Osteocyte (in vitro differentiated cells): ENCODE data around the gene TEKT2. TPM values are rescaled to one million over a fixed set of nuclear protein-coding genes. Genes with fewer than 3 reads are reported as not detected.

Source experiments
- DNase-seq: peaks from one replicate; pipeline ENCODE4 v3.0.0; 2021; ENCODE audit warnings: mixed read lengths; ENCODE audit not compliant: unreplicated experiment; ENCODE audit errors: extremely low spot score
- H3K27ac Mint-ChIP-seq: one replicate; pipeline ENCODE4 v1.8.0; 2021; ENCODE audit warnings: mild to moderate bottlenecking, mixed read lengths; ENCODE audit not compliant: unreplicated experiment
- H3K27me3 Mint-ChIP-seq: one replicate; pipeline ENCODE4 v1.8.0; 2021; ENCODE audit warnings: mixed read lengths; ENCODE audit not compliant: unreplicated experiment
- H3K36me3 Mint-ChIP-seq: one replicate; pipeline ENCODE4 v1.8.0; 2021; ENCODE audit warnings: mixed read lengths; ENCODE audit not compliant: unreplicated experiment
- H3K4me1 Mint-ChIP-seq: one replicate; pipeline ENCODE4 v1.8.0; 2021; ENCODE audit warnings: mixed read lengths; ENCODE audit not compliant: unreplicated experiment
- H3K4me3 Mint-ChIP-seq: one replicate; pipeline ENCODE4 v1.8.0; 2021; ENCODE audit warnings: mild to moderate bottlenecking, moderate library complexity, mixed read lengths; ENCODE audit not compliant: unreplicated experiment
- H3K9me3 Mint-ChIP-seq: one replicate; pipeline ENCODE4 v1.8.0; 2021; ENCODE audit warnings: mixed read lengths; ENCODE audit not compliant: unreplicated experiment
- long read RNA-seq: library from polyadenylated mRNA; unstranded; transcript quantifications from one replicate; pipeline ENCODE4 v2.0.0, GENCODE V29; 2021
- total RNA-seq: library from RNA; stranded (reverse); gene quantifications from 2 replicates; pipeline ENCODE4 v1.2.1, GENCODE V29; 2021
- TF ChIP-seq, protein P1 (sequence below): fragments of 200-600 bp; sonication (generic); IDR thresholded peaks from 2 replicates; pipeline ENCODE4 v1.5.0; 2021; ENCODE audit warnings: antibody characterized with exemption, mild to moderate bottlenecking, moderate library complexity

The TEKT2 gene, protein sequence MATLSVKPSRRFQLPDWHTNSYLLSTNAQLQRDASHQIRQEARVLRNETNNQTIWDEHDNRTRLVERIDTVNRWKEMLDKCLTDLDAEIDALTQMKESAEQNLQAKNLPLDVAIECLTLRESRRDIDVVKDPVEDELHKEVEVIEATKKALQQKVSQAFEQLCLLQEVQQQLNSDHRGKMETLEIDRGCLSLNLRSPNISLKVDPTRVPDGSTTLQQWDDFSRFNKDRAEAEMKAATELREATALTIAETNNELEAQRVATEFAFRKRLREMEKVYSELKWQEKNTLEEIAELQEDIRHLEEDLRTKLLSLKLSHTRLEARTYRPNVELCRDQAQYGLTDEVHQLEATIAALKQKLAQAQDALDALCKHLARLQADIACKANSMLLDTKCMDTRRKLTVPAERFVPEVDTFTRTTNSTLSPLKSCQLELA
- total RNA-seq: 0.39 and 0.70 TPM in 2 replicates
- long read RNA-seq: 0 reads

DNA sequence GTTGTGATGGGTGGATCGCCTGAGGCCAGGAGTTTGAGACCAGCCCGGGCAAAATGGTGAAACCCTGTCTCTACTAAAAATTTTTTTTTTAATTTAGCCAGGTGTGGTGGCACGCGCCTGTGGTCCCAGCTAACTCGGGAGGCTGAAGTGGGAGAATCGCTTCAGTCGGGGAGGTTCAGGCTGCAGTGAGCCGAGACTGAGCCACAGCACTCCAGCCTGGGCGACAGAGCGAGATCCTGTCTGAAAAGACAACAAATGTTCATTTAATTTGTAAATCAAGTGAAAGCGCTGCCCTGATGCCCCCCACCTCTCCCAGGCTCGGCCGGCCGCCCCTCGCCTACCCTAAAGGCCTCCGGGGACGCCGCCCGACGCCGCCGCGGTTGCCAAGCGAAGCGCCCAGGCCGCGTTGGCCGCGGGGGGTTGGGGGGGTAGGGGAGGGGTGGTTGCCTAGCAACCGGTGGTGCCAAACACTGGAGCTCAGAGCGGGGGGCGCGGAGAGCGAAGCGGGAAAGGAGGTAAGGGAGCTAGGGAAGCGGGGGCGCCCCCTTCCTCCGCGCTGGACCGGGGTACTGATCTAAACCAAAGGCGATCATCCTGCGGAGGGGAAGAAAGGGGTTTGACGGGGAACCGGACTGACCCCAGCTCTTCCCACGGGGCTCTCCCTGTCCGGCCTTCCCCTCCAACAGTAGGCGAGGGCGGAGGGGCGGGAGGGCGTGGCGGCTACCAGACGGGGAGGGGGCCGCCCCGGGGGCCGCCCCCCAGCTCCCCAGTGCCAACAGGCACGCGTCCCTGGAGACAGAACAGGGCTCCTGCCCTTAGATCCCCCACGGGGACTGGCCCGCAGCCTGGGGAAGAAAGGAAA is at the start of gene TEKT2:
TSS of gene TEKT2 (plus strand) at position 460 of the 862 bp plus-strand sequence. CDS start 828 bp downstream, outside the sequence.
- H3K36me3 Mint-ChIP-seq: no peaks in the 10 kb centered on the region
- H3K27ac Mint-ChIP-seq: peak within 1 kb of the TSS; percentile 66
- peak within 1 kb of the TSS; percentile 73 for H3K4me3 Mint-ChIP-seq
- peak; percentile 92 for DNase-seq
- H3K4me1 Mint-ChIP-seq: peaks cover 7% of the 10 kb centered on the region
- peaks cover 3% of the 10 kb centered on the region for H3K27me3 Mint-ChIP-seq
- H3K9me3 Mint-ChIP-seq: no peaks in the 10 kb centered on the region
- TF ChIP-seq, protein P1, sequence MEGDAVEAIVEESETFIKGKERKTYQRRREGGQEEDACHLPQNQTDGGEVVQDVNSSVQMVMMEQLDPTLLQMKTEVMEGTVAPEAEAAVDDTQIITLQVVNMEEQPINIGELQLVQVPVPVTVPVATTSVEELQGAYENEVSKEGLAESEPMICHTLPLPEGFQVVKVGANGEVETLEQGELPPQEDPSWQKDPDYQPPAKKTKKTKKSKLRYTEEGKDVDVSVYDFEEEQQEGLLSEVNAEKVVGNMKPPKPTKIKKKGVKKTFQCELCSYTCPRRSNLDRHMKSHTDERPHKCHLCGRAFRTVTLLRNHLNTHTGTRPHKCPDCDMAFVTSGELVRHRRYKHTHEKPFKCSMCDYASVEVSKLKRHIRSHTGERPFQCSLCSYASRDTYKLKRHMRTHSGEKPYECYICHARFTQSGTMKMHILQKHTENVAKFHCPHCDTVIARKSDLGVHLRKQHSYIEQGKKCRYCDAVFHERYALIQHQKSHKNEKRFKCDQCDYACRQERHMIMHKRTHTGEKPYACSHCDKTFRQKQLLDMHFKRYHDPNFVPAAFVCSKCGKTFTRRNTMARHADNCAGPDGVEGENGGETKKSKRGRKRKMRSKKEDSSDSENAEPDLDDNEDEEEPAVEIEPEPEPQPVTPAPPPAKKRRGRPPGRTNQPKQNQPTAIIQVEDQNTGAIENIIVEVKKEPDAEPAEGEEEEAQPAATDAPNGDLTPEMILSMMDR: no peak

DNA sequence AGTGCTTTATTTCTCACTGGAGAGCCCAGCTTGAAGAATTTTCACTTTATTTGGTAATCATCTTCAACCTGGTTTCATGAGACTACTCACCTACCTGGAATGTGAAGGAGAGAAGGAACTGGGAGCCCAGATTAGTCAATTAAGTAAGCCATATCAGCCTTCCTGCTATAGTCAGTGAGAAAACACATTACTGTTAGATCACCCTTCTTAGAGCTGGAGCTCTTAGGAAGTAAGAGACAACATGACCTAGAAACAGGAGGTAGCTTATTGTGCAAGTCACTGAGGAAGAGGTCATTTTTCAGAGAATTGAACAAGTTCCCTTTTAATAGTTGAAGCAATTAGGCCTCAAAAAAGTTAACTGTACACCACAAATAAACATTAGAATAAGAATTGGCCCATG is 49.2 kb upstream of the TEKT2 start:
- no peak overlapping the region for H3K4me3 Mint-ChIP-seq
- no peaks in the 10 kb centered on the region for H3K27me3 Mint-ChIP-seq
- H3K9me3 Mint-ChIP-seq: no peaks in the 10 kb centered on the region
- H3K36me3 Mint-ChIP-seq: peaks cover 43% of the 10 kb centered on the region
- H3K27ac Mint-ChIP-seq: no peak overlapping the region
- no peaks in the 10 kb centered on the region for H3K4me1 Mint-ChIP-seq
- TF ChIP-seq, protein P1: no peak
- no peak for DNase-seq

DNA sequence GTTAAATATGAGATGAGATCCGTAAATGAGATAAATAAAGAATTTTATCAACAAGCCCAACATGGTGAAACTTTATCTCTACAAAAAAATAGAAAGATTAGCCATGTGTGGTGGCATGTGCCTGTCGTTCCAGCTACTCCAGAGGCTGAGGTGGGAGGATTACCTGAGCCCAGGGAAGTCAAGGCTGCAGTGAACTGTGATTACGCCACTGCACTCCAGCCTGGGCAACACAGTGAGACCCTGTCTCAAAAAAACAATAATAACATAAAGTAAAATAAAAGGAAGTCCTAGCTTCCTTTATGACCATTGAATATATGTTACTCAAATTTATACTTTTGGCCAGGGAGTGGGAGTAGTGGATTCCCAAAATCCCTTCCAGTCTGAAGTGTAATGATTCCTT is 48.7 kb upstream of the TEKT2 start:
- no peaks in the 10 kb centered on the region for H3K9me3 Mint-ChIP-seq
- H3K36me3 Mint-ChIP-seq: peaks cover 48% of the 10 kb centered on the region
- TF ChIP-seq, protein P1: no peak
- H3K27ac Mint-ChIP-seq: no peak overlapping the region
- no peak overlapping the region for H3K4me3 Mint-ChIP-seq
- no peak for DNase-seq
- H3K4me1 Mint-ChIP-seq: no peaks in the 10 kb centered on the region
- H3K27me3 Mint-ChIP-seq: no peaks in the 10 kb centered on the region

GRCh38 chr1:36040238-36040637 is 43.7 kb upstream of the TEKT2 start:
- Mint-ChIP-seq H3K27me3 (no peaks in the 10 kb centered on the region), H3K36me3 (peaks cover 32% of the 10 kb centered on the region), H3K4me3 (no peak overlapping the region), H3K4me1 (no peaks in the 10 kb centered on the region), H3K27ac (no peak overlapping the region), H3K9me3 (no peaks in the 10 kb centered on the region)
- TF ChIP-seq, protein P1: no peak
- DNase-seq: no peak

- Mint-ChIP-seq H3K27ac (no peak overlapping the region), H3K36me3 (peaks cover 32% of the 10 kb centered on the region), H3K4me1 (no peaks in the 10 kb centered on the region), H3K9me3 (peaks cover 4% of the 10 kb centered on the region), H3K27me3 (no peaks in the 10 kb centered on the region), H3K4me3 (no peak overlapping the region)
- TF ChIP-seq, protein P1: no peak
- DNase-seq: no peak
These were observed 32.1 kb upstream of the TEKT2 start for GRCh38 chr1:36051821-36052220.
